H1 (cell line): ENCODE data around the gene RNF175. TPM values are rescaled to one million over a fixed set of nuclear protein-coding genes. Genes with fewer than 3 reads are reported as not detected.

Experiments used
- CTCF ChIA-PET: fragments of 300-600 bp; sonication (Branson Sonifier 250); formaldehyde crosslinking; loops from one replicate; lab custom pipeline; 2021; ENCODE audit not compliant: partially characterized antibody; lab: Charles Lee
- POLR2A ChIA-PET: fragments of 300-600 bp; sonication (Branson Sonifier 250); formaldehyde crosslinking; loops from one replicate; lab custom pipeline; 2021; ENCODE audit warnings: inconsistent platforms; ENCODE audit not compliant: partially characterized antibody; lab: Charles Lee
- DNase-seq, 2 experiments: peaks; one replicate each; pipeline versions ENCODE4 v3.0.0 to v3.0.0-alpha.2; 2010 to 2022; ENCODE audit warnings: low spot score in 2 of 2, low read depth in 1 of 2, mixed read lengths in 1 of 2
- FAIRE-seq: peaks from 2 replicates; lab custom pipeline; 2011; peaks lifted over from hg19 to GRCh38; lab: Jason Lieb, UNC
- H2AFZ ChIP-seq: 2 replicates; pipeline ENCODE4 v1.8.1; 2012; ENCODE audit warnings: low read length, inconsistent platforms
- H2AK5ac ChIP-seq: 2 replicates; pipeline ENCODE4 v1.6.1; 2013; ENCODE audit warnings: low read depth, low read length
- H2BK120ac ChIP-seq: replicated peaks from 2 replicates; pipeline ENCODE3; 2013; ENCODE audit warnings: low read depth, low read length, inconsistent platforms
- H2BK12ac ChIP-seq: 2 replicates; pipeline ENCODE4 v1.6.1; 2013; ENCODE audit warnings: low read depth, low read length
- H2BK15ac ChIP-seq: 2 replicates; pipeline ENCODE4 v1.6.1; 2013; ENCODE audit warnings: low read length
- H2BK20ac ChIP-seq: 2 replicates; pipeline ENCODE4 v1.6.1; 2013; ENCODE audit warnings: low read length
- H2BK5ac ChIP-seq: 2 replicates; pipeline ENCODE4 v1.6.1; 2013; ENCODE audit warnings: low read depth, low read length
- H3K14ac ChIP-seq: 2 replicates; pipeline ENCODE4 v1.6.1; 2013; ENCODE audit warnings: inconsistent platforms; ENCODE audit not compliant: insufficient read length
- H3K18ac ChIP-seq: 2 replicates; pipeline ENCODE4 v1.6.1; 2013; ENCODE audit warnings: low read length; ENCODE audit errors: extremely low read depth
- H3K23ac ChIP-seq: 2 replicates; pipeline ENCODE4 v1.6.1; 2013; ENCODE audit warnings: inconsistent platforms; ENCODE audit not compliant: insufficient read length
- H3K23me2 ChIP-seq: 2 replicates; pipeline ENCODE4 v1.6.1; 2013; ENCODE audit warnings: low read depth, low read length
- H3K27ac ChIP-seq: 2 replicates; pipeline ENCODE4 v1.6.1; 2011; ENCODE audit warnings: low read depth, low read length, inconsistent platforms
- H3K27me3 ChIP-seq, 4 experiments: replicated peaks in 1 of 4; 1 replicate in 1 of 4; 2 replicates in 3 of 4; pipeline versions ENCODE4 v1.6.1 to v1.8.1; 2011 to 2013; ENCODE audit warnings: low read length in 3 of 4, mild to moderate bottlenecking in 3 of 4, inconsistent platforms in 2 of 4, mixed read lengths in 2 of 4, moderate library complexity in 1 of 4; ENCODE audit not compliant: control insufficient read depth in 3 of 4, insufficient read depth in 3 of 4; ENCODE audit errors: extremely low read depth in 1 of 4
- H3K36me3 ChIP-seq, 4 experiments: 2 replicates each; pipeline versions ENCODE4 v1.6.1 to v1.8.1; 2011 to 2013; ENCODE audit warnings: mild to moderate bottlenecking in 4 of 4, low read length in 3 of 4, moderate library complexity in 2 of 4, control low read depth in 1 of 4, inconsistent platforms in 1 of 4; ENCODE audit not compliant: insufficient read depth in 4 of 4, control insufficient read depth in 2 of 4
- H3K4ac ChIP-seq: replicated peaks from 2 replicates; pipeline ENCODE3; 2013; ENCODE audit warnings: low read length, low read depth, mixed read lengths, inconsistent platforms; ENCODE audit not compliant: insufficient read length
- H3K4me1 ChIP-seq, 4 experiments: replicated peaks in 1 of 4; 1 replicate in 1 of 4; 2 replicates in 3 of 4; pipeline versions ENCODE4 v1.6.1 to v1.8.1; 2011 to 2013; ENCODE audit warnings: low read length in 3 of 4, inconsistent platforms in 2 of 4, mixed read lengths in 1 of 4; ENCODE audit not compliant: insufficient read depth in 4 of 4, control insufficient read depth in 3 of 4
- H3K4me2 ChIP-seq, 2 experiments: 2 replicates each; pipeline versions ENCODE4 v1.6.1 to v1.8.1; 2011 to 2013; ENCODE audit warnings: low read depth in 2 of 2, low read length in 2 of 2, control low read depth in 1 of 2, inconsistent platforms in 1 of 2, mild to moderate bottlenecking in 1 of 2; ENCODE audit not compliant: insufficient read depth in 1 of 2
- H3K4me3 ChIP-seq, 4 experiments: fragments of 200-600, 300-600 bp in 1 of 4; sonication (generic), shearing (Covaris generic), sonication (Bioruptor Twin) in 1 of 4; 2 replicates each; pipeline versions ENCODE4 v1.5.1 to v1.8.1; 2011 to 2016; ENCODE audit warnings: low read length in 4 of 4, low read depth in 3 of 4, control low read depth in 2 of 4, inconsistent platforms in 2 of 4, mild to moderate bottlenecking in 2 of 4, mixed read lengths in 1 of 4, moderate library complexity in 1 of 4; ENCODE audit not compliant: insufficient read depth in 2 of 4; ENCODE audit errors: extremely low read depth in 1 of 4
- H3K56ac ChIP-seq: replicated peaks from 2 replicates; pipeline ENCODE3; 2013; ENCODE audit warnings: low read depth, mild to moderate bottlenecking, mixed read lengths, low read length, inconsistent platforms; ENCODE audit not compliant: insufficient read length
- H3K79me1 ChIP-seq: 2 replicates; pipeline ENCODE4 v1.6.1; 2013; ENCODE audit warnings: low read depth, low read length, control low read depth
- H3K79me2 ChIP-seq, 2 experiments: 2 replicates each; pipeline versions ENCODE4 v1.6.1 to v1.8.1; 2012 to 2013; ENCODE audit warnings: low read length in 2 of 2, mild to moderate bottlenecking in 2 of 2, inconsistent platforms in 1 of 2; ENCODE audit not compliant: insufficient read depth in 2 of 2, control insufficient read depth in 1 of 2
- H3K9ac ChIP-seq, 4 experiments: replicated peaks in 1 of 4; 1 replicate in 1 of 4; 2 replicates in 3 of 4; pipeline versions ENCODE4 v1.6.1 to v1.8.1; 2011 to 2013; ENCODE audit warnings: low read depth in 3 of 4, low read length in 3 of 4, control low read depth in 2 of 4, mild to moderate bottlenecking in 2 of 4, moderate library complexity in 2 of 4, inconsistent platforms in 1 of 4; ENCODE audit errors: extremely low read depth in 1 of 4
- H3K9me3 ChIP-seq, 2 experiments: 2 replicates each; pipeline versions ENCODE4 v1.6.1 to v1.8.1; 2012 to 2013; ENCODE audit warnings: mild to moderate bottlenecking in 2 of 2, moderate library complexity in 2 of 2, control low read depth in 1 of 2, inconsistent platforms in 1 of 2, low read depth in 1 of 2, low read length in 1 of 2, mixed read lengths in 1 of 2; ENCODE audit not compliant: insufficient read depth in 2 of 2
- H4K20me1 ChIP-seq, 2 experiments: replicated peaks in 1 of 2; 2 replicates each; pipeline versions ENCODE3 to v1.8.1; 2011 to 2013; ENCODE audit warnings: inconsistent platforms in 2 of 2, low read length in 2 of 2, mild to moderate bottlenecking in 1 of 2; ENCODE audit not compliant: insufficient read depth in 2 of 2, control insufficient read depth in 1 of 2
- H4K5ac ChIP-seq: 2 replicates; pipeline ENCODE4 v1.6.1; 2013; ENCODE audit warnings: low read length, low read depth, mixed read lengths, inconsistent platforms; ENCODE audit not compliant: insufficient read length
- H4K8ac ChIP-seq: 2 replicates; pipeline ENCODE4 v1.8.0; 2013; ENCODE audit warnings: mild to moderate bottlenecking, moderate library complexity, low read length, inconsistent platforms; ENCODE audit not compliant: insufficient read depth; ENCODE audit errors: extremely low read depth
- H4K91ac ChIP-seq: replicated peaks from 2 replicates; pipeline ENCODE3; 2013; ENCODE audit warnings: low read length, mixed read lengths, inconsistent platforms; ENCODE audit not compliant: insufficient read length
- BRCA1 ChIP-seq: IDR thresholded peaks from 2 replicates; pipeline ENCODE4 v1.6.1; 2012; ENCODE audit warnings: low read depth, low read length, improper control_type of control experiment
- CBX8 ChIP-seq: fragments of 300-800, 300-1000 bp; sonication (generic); IDR thresholded peaks from 2 replicates; pipeline ENCODE4 v1.7.1; 2016; ENCODE audit warnings: low read depth, low read length, borderline replicate concordance
- CTBP2 ChIP-seq: IDR thresholded peaks from 2 replicates; pipeline ENCODE4 v1.7.0; 2011; ENCODE audit warnings: borderline replicate concordance, mild to moderate bottlenecking, moderate library complexity, mixed read lengths, low read length; ENCODE audit not compliant: insufficient read depth, insufficient read length
- CTCF ChIP-seq, 3 experiments: IDR thresholded peaks; 1 replicate in 2 of 3; 2 replicates in 1 of 3; pipeline versions ENCODE4 v1.5.1 to v1.6.1; 2011; ENCODE audit warnings: low read length in 3 of 3, mild to moderate bottlenecking in 3 of 3, inconsistent platforms in 2 of 3, low read depth in 1 of 3, moderate library complexity in 1 of 3; ENCODE audit not compliant: insufficient read depth in 1 of 3; ENCODE audit errors: control extremely low read depth in 1 of 3
- E2F6 ChIP-seq: IDR thresholded peaks from 2 replicates; pipeline ENCODE4 v1.6.1; 2012; ENCODE audit warnings: inconsistent platforms
- GABPA ChIP-seq: IDR thresholded peaks from 2 replicates; pipeline ENCODE4 v1.6.1; 2011; ENCODE audit warnings: mild to moderate bottlenecking, low read length, moderate library complexity, borderline replicate concordance; ENCODE audit not compliant: insufficient read depth
- NANOG ChIP-seq: IDR thresholded peaks from 2 replicates; pipeline ENCODE4 v1.6.1; 2011; ENCODE audit warnings: low read length, low read depth, mild to moderate bottlenecking, inconsistent platforms; ENCODE audit not compliant: insufficient read depth, poor library complexity, severe bottlenecking
- POLR2AphosphoS5 ChIP-seq: IDR thresholded peaks from 2 replicates; pipeline ENCODE4 v1.6.1; 2011; ENCODE audit warnings: low read depth, low read length
- SIRT6 ChIP-seq: IDR thresholded peaks from one replicate; pipeline ENCODE4 v1.7.1; 2012; ENCODE audit warnings: low read length, inconsistent platforms
- TAF7 ChIP-seq: optimal IDR thresholded peaks from 2 replicates; pipeline ENCODE3; 2011; ENCODE audit warnings: low read depth, mild to moderate bottlenecking, inconsistent platforms, low read length, moderate library complexity, borderline replicate concordance
- WGBS, 2 experiments: shearing (Covaris generic) in 1 of 2; methylation state at CpG; one replicate each; pipeline versions ENCODE4 v1.1.6 to v1.1.7; 2013 to 2015; ENCODE audit warnings: low lambda C conversion rate in 2 of 2, mixed read lengths in 2 of 2, inconsistent platforms in 1 of 2, low coverage in 1 of 2, missing lambda C conversion rate in 1 of 2; ENCODE audit not compliant: insufficient replicate concordance in 2 of 2, insufficient coverage in 1 of 2, insufficient read length in 1 of 2; ENCODE audit errors: extremely low coverage in 1 of 2, missing lambda C conversion rate in 1 of 2; 5-methylcytosine and 5-hydroxymethylcytosine counted together
- polyA plus RNA-seq, 7 experiments: library from polyadenylated mRNA; depleted of rRNA in 3 of 7; stranded (reverse) in 5 of 7; unstranded in 2 of 7; fragments of >200 nt in 5 of 7; fragments of 200-250 nt in 2 of 7; gene quantifications; 1 replicate in 5 of 7; 2 replicates in 1 of 7; 4 replicates in 1 of 7; pipeline versions ENCODE4 v1.2.1 to v1.2.3, GENCODE V29; 2011 to 2013; ENCODE audit warnings: missing spikeins in 2 of 7, mixed read lengths in 2 of 7
- total RNA-seq: library from RNA; stranded (reverse); fragmentation: NEBNext Ultra II Directional; extraction: Animal tissue kit (Norgen Biotek cat#: 25700); gene quantifications from 2 replicates; pipeline ENCODE4 v1.2.1, GENCODE V29; 2021

The RNF175 gene
- total and polyA plus RNA-seq, 2 of the 8 experiments (the other 6 are each of a cell fraction or from before 2014, with no cell fraction given) = 7.9 to 9.8 TPM

- Histone ChIP-seq H3K27ac (no peak overlapping the region), H2BK20ac (no peak overlapping the region), H3K4ac (no peak overlapping the region), H4K20me1 (peaks cover 3 to 19% of the 10 kb centered on the region in 2 experiments), H3K79me1 (no peaks in the 10 kb centered on the region), H3K4me1 (peaks cover 0 to 19% (median 7%) of the 10 kb centered on the region in 4 experiments; a peak in 4 of 7 replicates), H3K9ac (no peak overlapping the region), H3K4me2 (no peak overlapping the region; a peak in 1 of 4 replicates), H3K18ac (no peak overlapping the region), H3K14ac (no peak overlapping the region), H3K36me3 (peaks cover 8 to 53% (median 37%) of the 10 kb centered on the region in 4 experiments), H4K91ac (no peak overlapping the region), H3K27me3 (no peaks in the 10 kb centered on the region), H2BK120ac (no peak overlapping the region), H2AK5ac (no peak overlapping the region), H3K79me2 (peaks cover 0 to 25% of the 10 kb centered on the region in 2 experiments; a peak in 2 of 4 replicates), H3K56ac (no peak overlapping the region), H3K9me3 (0 out of 4 replicates have a peak, but pooled peaks cover 0 to 3% of the 10 kb centered on the region in 2 experiments), H2AFZ (no peak overlapping the region), H4K5ac (no peak overlapping the region), H2BK12ac (no peak overlapping the region), H3K4me3 (no peak overlapping the region), H3K23ac (no peak overlapping the region), H3K23me2 (no peaks in the 10 kb centered on the region), H4K8ac (no peak overlapping the region), H2BK15ac (no peak overlapping the region), H2BK5ac (no peak overlapping the region)
- FAIRE-seq = no peak
- 80% methylated on average over 1 of the region's 1 CpG; no CpG with 5 or more reads in 1 of the 2 experiments for WGBS, 2 experiments
- CTCF ChIA-PET = interaction anchor here (0.6 to 5.8 kb wide), 15 partner anchors 11 to 725 kb away, joined by 3 to 48 read pairs (median 3); no protein-coding TSS in a partner anchor
- POLR2A ChIA-PET = interaction anchor here (0.6 to 3.6 kb wide), 13 partner anchors 8 to 271 kb away, joined by 3 to 77 read pairs (median 4); partner anchors contain the start of gene SFRP2
- no peak for DNase-seq
- TF ChIP-seq CTCF (IDR thresholded peaks at IDR 0.05; ENCODE audit: control extremely low read depth in 1 of 3, insufficient read depth in 1 of 3, low read depth in 1 of 3, low read length in 3 of 3) = no peak
- TF ChIP-seq BRCA1 = no peak
- TF ChIP-seq CBX8 = no peak
- TF ChIP-seq CTBP2 = no peak
- TF ChIP-seq POLR2AphosphoS5 = no peak
- no peak for TF ChIP-seq SIRT6
- TF ChIP-seq TAF7 = no peak
- TF ChIP-seq NANOG = no peak
- no peak for TF ChIP-seq E2F6
- TF ChIP-seq GABPA = no peak
These were observed 21.1 kb upstream of the RNF175 start for GRCh38 chr4:153780876-153781275.
